ENCODE data around the gene NCOA7.
"Not testable (repeated sequence)": the region's sequence is repeated elsewhere in the genome, so short reads cannot be mapped to it uniquely, and the experiment has no call there.

The NCOA7 gene

GRCh38 chr6:125926711-125927110, 136.0 kb downstream of the NCOA7 start:
- DNase-seq: no peak

- no peak for DNase-seq
These were observed 137.0 kb downstream of the NCOA7 start for GRCh38 chr6:125927761-125928160.

GRCh38 chr6:125930765-125931418, 140.1 kb downstream of the NCOA7 start:
- no peak for DNase-seq

GRCh38 chr6:125931733-125932450, 141.1 kb downstream of the NCOA7 start:
- no peak for DNase-seq

GRCh38 chr6:125932451-125932795, 141.7 kb downstream of the NCOA7 start:
- DNase-seq: no peak

- DNase-seq: not testable (repeated sequence)
These were observed 144.8 kb downstream of the NCOA7 start for GRCh38 chr6:125935520-125935919.

GRCh38 chr6:125939026-125939425, 148.3 kb downstream of the NCOA7 start:
- no peak for DNase-seq

- DNase-seq: no peak
These were observed 149.0 kb downstream of the NCOA7 start for GRCh38 chr6:125939791-125940190.

GRCh38 chr6:125940247-125941041, 149.7 kb downstream of the NCOA7 start:
- no peak for DNase-seq

- DNase-seq: no peak
These were observed 152.1 kb downstream of the NCOA7 start for GRCh38 chr6:125942672-125943527.

GRCh38 chr6:125943528-125944433, 153.0 kb downstream of the NCOA7 start:
- DNase-seq: no peak

- no peak for DNase-seq
These were observed 153.7 kb downstream of the NCOA7 start for GRCh38 chr6:125944434-125944816.

GRCh38 chr6:125944896-125945295, 154.1 kb downstream of the NCOA7 start:
- DNase-seq: no peak

- no peak for DNase-seq
These were observed 154.8 kb downstream of the NCOA7 start for GRCh38 chr6:125945378-125946141.

GRCh38 chr6:125947615-125948014, 156.9 kb downstream of the NCOA7 start:
- DNase-seq: no peak

GRCh38 chr6:125948455-125948854, 157.7 kb downstream of the NCOA7 start:
- no peak for DNase-seq

GRCh38 chr6:125949069-125949468, 158.3 kb downstream of the NCOA7 start:
- DNase-seq: no peak

GRCh38 chr6:125950293-125950692, 159.5 kb downstream of the NCOA7 start:
- no peak for DNase-seq

GRCh38 chr6:125950716-125951115, 160.0 kb downstream of the NCOA7 start:
- not testable (repeated sequence) for DNase-seq

- DNase-seq: no peak
These were observed 160.6 kb downstream of the NCOA7 start for GRCh38 chr6:125951323-125951722.
